Cardiac fibroblast (primary cell): ENCODE data around the gene BLNK.

Source experiments
- DNase-seq, 2 donors: peaks; one replicate each; pipeline versions ENCODE4 v3.0.0 to v3.0.0-alpha.2; 2010; ENCODE audit warnings: low read depth in 2 of 2
- H3K4me3 ChIP-seq, 2 donors: replicated peaks in 1 of 2; 1 replicate in 1 of 2; 2 replicates in 1 of 2; pipeline ENCODE4 v1.5.1; 2011; ENCODE audit warnings: low read depth in 2 of 2, low read length in 2 of 2, mild to moderate bottlenecking in 2 of 2, moderate library complexity in 1 of 2
- CTCF ChIP-seq: IDR thresholded peaks from one replicate; pipeline ENCODE4 v1.5.1; 2011; ENCODE audit warnings: low read depth, mild to moderate bottlenecking, low read length, inconsistent platforms

BLNK gene

GRCh38 chr10:96242822-96243221 is 28.5 kb downstream of the BLNK start:
- TF ChIP-seq CTCF, result no peak
- no peak for DNase-seq
- H3K4me3 ChIP-seq, result no peak overlapping the region

- TF ChIP-seq CTCF, result no peak
- no peak overlapping the region for H3K4me3 ChIP-seq
- no peak for DNase-seq
These were observed 32.4 kb downstream of the BLNK start for GRCh38 chr10:96238646-96239623.

- DNase-seq, result no peak
- H3K4me3 ChIP-seq, result no peak overlapping the region
- TF ChIP-seq CTCF, result no peak
These were observed 34.5 kb downstream of the BLNK start for GRCh38 chr10:96236876-96237275.

- no peak overlapping the region for H3K4me3 ChIP-seq
- DNase-seq, result no peak
- no peak for TF ChIP-seq CTCF
These were observed 35.3 kb downstream of the BLNK start for GRCh38 chr10:96236090-96236478.

- no peak for TF ChIP-seq CTCF
- no peak overlapping the region for H3K4me3 ChIP-seq
- DNase-seq, result no peak
These were observed 35.9 kb downstream of the BLNK start for GRCh38 chr10:96235326-96236089.

- DNase-seq, result no peak
- no peak for TF ChIP-seq CTCF
- H3K4me3 ChIP-seq, result no peak overlapping the region
These were observed 37.4 kb downstream of the BLNK start for GRCh38 chr10:96233959-96234358.
